CD4-positive, alpha-beta memory T cell (primary cell): ENCODE data around the gene ADCY1. TPM values are rescaled to one million over a fixed set of nuclear protein-coding genes. Genes with fewer than 3 reads are reported as not detected.

Experiments used
- CTCF ChIA-PET: fragments of 350-600 bp; sonication (Branson Sonifier 250); formaldehyde crosslinking; loops from one replicate; lab custom pipeline; 2021; ENCODE audit warnings: inconsistent platforms; ENCODE audit not compliant: partially characterized antibody; lab: Charles Lee
- POLR2A ChIA-PET: fragments of 350-600 bp; sonication (Branson Sonifier 250); formaldehyde crosslinking; loops from one replicate; lab custom pipeline; 2021; ENCODE audit not compliant: partially characterized antibody; lab: Charles Lee
- DNase-seq, 5 donors: peaks; one replicate each; pipeline versions ENCODE4 v3.0.0 to v3.0.0-alpha.2; 2020 to 2022; ENCODE audit warnings: mixed read lengths in 1 of 5
- H3K27ac ChIP-seq: one replicate; pipeline ENCODE4 v1.7.0; 2013; ENCODE audit warnings: low read depth, low read length
- H3K27me3 ChIP-seq: 2 replicates; pipeline ENCODE4 v1.7.0; 2013; ENCODE audit warnings: mild to moderate bottlenecking, low read length, moderate library complexity; ENCODE audit not compliant: insufficient read depth
- H3K36me3 ChIP-seq: 2 replicates; pipeline ENCODE4 v1.7.0; 2013; ENCODE audit warnings: mild to moderate bottlenecking, low read length, moderate library complexity; ENCODE audit not compliant: insufficient read depth
- H3K4me1 ChIP-seq: 2 replicates; pipeline ENCODE4 v1.7.0; 2013; ENCODE audit warnings: mild to moderate bottlenecking, low read length, moderate library complexity; ENCODE audit not compliant: insufficient read depth
- H3K4me3 ChIP-seq, 2 donors: one replicate each; pipeline ENCODE4 v1.7.0; 2013; ENCODE audit warnings: low read length in 2 of 2, mild to moderate bottlenecking in 1 of 2
- H3K9me3 ChIP-seq, 2 donors: one replicate each; pipeline ENCODE4 v1.7.0; 2013; ENCODE audit warnings: low read length in 2 of 2, control low read depth in 1 of 2; ENCODE audit not compliant: control insufficient read depth in 1 of 2
- H3K27ac Mint-ChIP-seq, 7 donors: one replicate each; pipeline ENCODE4 v1.8.0; 2020 to 2021; ENCODE audit warnings: mixed read lengths in 7 of 7, mild to moderate bottlenecking in 6 of 7, inconsistent platforms in 3 of 7, moderate library complexity in 3 of 7
- H3K27me3 Mint-ChIP-seq, 2 donors: one replicate each; pipeline ENCODE4 v1.8.0; 2020 to 2021; ENCODE audit warnings: mixed read lengths in 2 of 2
- H3K36me3 Mint-ChIP-seq, 2 donors: one replicate each; pipeline ENCODE4 v1.8.0; 2020 to 2021; ENCODE audit warnings: mixed read lengths in 2 of 2, inconsistent platforms in 1 of 2, mild to moderate bottlenecking in 1 of 2
- H3K4me1 Mint-ChIP-seq, 4 donors: one replicate each; pipeline ENCODE4 v1.8.0; 2020 to 2021; ENCODE audit warnings: mixed read lengths in 4 of 4, mild to moderate bottlenecking in 1 of 4
- H3K4me3 Mint-ChIP-seq, 8 donors: one replicate each; pipeline ENCODE4 v1.8.0; 2020 to 2021; ENCODE audit warnings: mixed read lengths in 8 of 8, mild to moderate bottlenecking in 7 of 8, moderate library complexity in 6 of 8, inconsistent platforms in 3 of 8
- H3K9me3 Mint-ChIP-seq, 8 donors: one replicate each; pipeline ENCODE4 v1.8.0; 2020 to 2021; ENCODE audit warnings: mixed read lengths in 8 of 8, mild to moderate bottlenecking in 5 of 8, inconsistent platforms in 3 of 8, moderate library complexity in 1 of 8
- intact Hi-C: fragments of 100-400 bp; cut with micrococcal nuclease; formaldehyde crosslinking; loops from one replicate; pipeline ENCODE4 v1.15.1; 2023
- polyA plus RNA-seq, 2 donors: library from polyadenylated mRNA; unstranded; fragments of 300-500 nt; fragmentation: Illumina TruSeq; gene quantifications; one replicate each; pipeline ENCODE4 v1.2.3, GENCODE V29; 2021
- total RNA-seq, 2 experiments: library from RNA; stranded (reverse); gene quantifications; one replicate each; pipeline ENCODE4 v1.2.3, GENCODE V29; 2021

Gene ADCY1
- total and polyA plus RNA-seq, 4 experiments from 2014 or later: 0.02 TPM; not detected in 3

DNA sequence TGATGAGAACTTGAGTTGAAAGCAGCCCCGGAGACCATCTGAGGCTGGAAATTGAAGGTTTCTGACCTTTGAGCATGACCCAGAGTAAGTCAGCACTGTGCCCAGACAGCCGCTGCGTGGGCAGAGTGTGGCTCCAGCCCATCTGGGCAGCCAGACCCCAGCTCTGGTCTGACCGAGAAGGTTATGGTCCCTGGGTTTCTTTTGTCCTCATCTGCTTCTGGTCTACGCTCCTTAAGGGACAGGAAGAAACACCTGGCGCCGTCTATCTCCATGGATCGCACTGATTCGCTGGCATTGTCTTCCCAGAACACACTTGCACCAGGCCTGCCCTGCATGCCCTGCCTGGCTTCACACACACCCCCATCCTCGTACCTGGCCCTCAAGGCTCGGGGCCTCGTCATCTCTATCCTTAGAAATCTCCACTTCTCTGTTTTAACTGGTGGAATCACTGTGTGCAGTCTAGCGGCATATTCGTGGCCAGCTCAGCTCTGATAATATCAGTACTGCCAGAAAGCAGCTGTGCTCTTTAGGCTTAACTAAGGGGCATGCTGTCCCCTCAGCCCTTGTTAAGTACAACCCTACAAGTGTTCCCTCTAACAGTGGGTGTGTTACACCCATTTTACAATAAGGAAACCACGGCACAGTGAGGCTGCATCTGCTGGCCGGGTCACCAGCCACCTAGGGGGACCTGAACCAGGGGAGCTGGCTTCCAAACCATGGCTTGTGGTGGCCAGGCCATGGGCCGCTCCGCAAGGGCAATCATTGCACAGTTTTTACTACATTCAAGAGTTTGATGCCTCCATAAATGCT is 127.7 kb downstream of the ADCY1 start:
- POLR2A ChIA-PET: no interaction called here
- H3K36me3 Mint-ChIP-seq: no peaks in the 10 kb centered on the region
- Histone ChIP-seq H3K36me3 (no peaks in the 10 kb centered on the region), H3K9me3 (no peaks in the 10 kb centered on the region), H3K27me3 (no peaks in the 10 kb centered on the region), H3K4me3 (no peak overlapping the region), H3K4me1 (no peaks in the 10 kb centered on the region), H3K27ac (no peak overlapping the region)
- no peaks in the 10 kb centered on the region for H3K9me3 Mint-ChIP-seq
- intact Hi-C loops: no loop called here
- H3K27me3 Mint-ChIP-seq: peaks cover 6 to 15% of the 10 kb centered on the region in 2 donors
- no peak overlapping the region for H3K27ac Mint-ChIP-seq
- CTCF ChIA-PET: no interaction called here
- H3K4me3 Mint-ChIP-seq: no peak overlapping the region
- H3K4me1 Mint-ChIP-seq: no peaks in the 10 kb centered on the region
- no peak for DNase-seq

- H3K36me3 Mint-ChIP-seq: no peaks in the 10 kb centered on the region
- Histone ChIP-seq H3K27ac (no peak overlapping the region), H3K4me1 (no peaks in the 10 kb centered on the region), H3K9me3 (no peaks in the 10 kb centered on the region), H3K27me3 (no peaks in the 10 kb centered on the region), H3K4me3 (no peak overlapping the region), H3K36me3 (no peaks in the 10 kb centered on the region)
- H3K4me1 Mint-ChIP-seq: no peaks in the 10 kb centered on the region
- intact Hi-C loops: no loop called here
- H3K9me3 Mint-ChIP-seq: no peaks in the 10 kb centered on the region
- DNase-seq: no peak
- ChIA-PET CTCF (no interaction called here), POLR2A (no interaction called here)
- no peak overlapping the region for H3K4me3 Mint-ChIP-seq
- no peak overlapping the region for H3K27ac Mint-ChIP-seq
- peaks cover 6 to 15% of the 10 kb centered on the region in 2 donors for H3K27me3 Mint-ChIP-seq
Observed at GRCh38 chr7:45702751-45703150, 128.6 kb downstream of the ADCY1 start.

DNA sequence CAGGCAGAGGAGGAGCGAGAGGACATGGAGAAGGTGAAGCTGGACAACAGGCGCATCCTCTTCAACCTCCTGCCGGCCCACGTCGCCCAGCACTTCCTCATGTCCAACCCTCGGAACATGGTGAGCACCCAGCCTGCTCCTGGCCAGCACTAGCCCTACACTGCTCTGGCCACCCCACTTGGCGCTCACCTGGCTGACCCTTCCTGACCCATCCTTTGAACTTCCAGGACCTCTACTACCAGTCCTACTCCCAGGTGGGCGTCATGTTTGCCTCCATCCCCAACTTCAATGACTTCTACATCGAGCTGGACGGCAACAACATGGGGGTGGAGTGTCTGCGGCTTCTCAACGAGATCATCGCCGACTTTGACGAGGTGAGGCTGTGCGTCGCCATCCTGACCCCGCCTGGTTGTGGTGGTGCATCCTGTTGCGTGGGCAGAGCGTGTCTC is 129.2 kb downstream of the ADCY1 start:
- ChIA-PET POLR2A (no interaction called here), CTCF (no interaction called here)
- no peaks in the 10 kb centered on the region for H3K4me1 ChIP-seq

GRCh38 chr7:45703911-45704682 is 129.9 kb downstream of the ADCY1 start:
- CTCF ChIA-PET: no interaction called here
- Mint-ChIP-seq H3K27me3 (peaks cover 6 to 15% of the 10 kb centered on the region in 2 donors), H3K27ac (no peak overlapping the region), H3K4me1 (no peaks in the 10 kb centered on the region), H3K4me3 (no peak overlapping the region), H3K9me3 (no peaks in the 10 kb centered on the region), H3K36me3 (no peaks in the 10 kb centered on the region)
- no peak overlapping the region for H3K27ac ChIP-seq
- no peaks in the 10 kb centered on the region for H3K27me3 ChIP-seq
- no peak for DNase-seq
- POLR2A ChIA-PET: no interaction called here
- intact Hi-C loops: no loop called here
- no peaks in the 10 kb centered on the region for H3K36me3 ChIP-seq
- no peak overlapping the region for H3K4me3 ChIP-seq
- H3K9me3 ChIP-seq: no peaks in the 10 kb centered on the region
- no peaks in the 10 kb centered on the region for H3K4me1 ChIP-seq

More for the DNA sequence above, 129.2 kb downstream of the ADCY1 start:
- no peak overlapping the region for H3K27ac ChIP-seq
- Mint-ChIP-seq H3K27ac (no peak overlapping the region), H3K36me3 (no peaks in the 10 kb centered on the region), H3K4me1 (no peaks in the 10 kb centered on the region), H3K4me3 (no peak overlapping the region), H3K27me3 (peaks cover 6 to 15% of the 10 kb centered on the region in 2 donors), H3K9me3 (no peaks in the 10 kb centered on the region)
- H3K4me3 ChIP-seq: no peak overlapping the region
- intact Hi-C loops: no loop called here
- DNase-seq: no peak
- H3K27me3 ChIP-seq: no peaks in the 10 kb centered on the region
- no peaks in the 10 kb centered on the region for H3K36me3 ChIP-seq
- H3K9me3 ChIP-seq: no peaks in the 10 kb centered on the region

DNA sequence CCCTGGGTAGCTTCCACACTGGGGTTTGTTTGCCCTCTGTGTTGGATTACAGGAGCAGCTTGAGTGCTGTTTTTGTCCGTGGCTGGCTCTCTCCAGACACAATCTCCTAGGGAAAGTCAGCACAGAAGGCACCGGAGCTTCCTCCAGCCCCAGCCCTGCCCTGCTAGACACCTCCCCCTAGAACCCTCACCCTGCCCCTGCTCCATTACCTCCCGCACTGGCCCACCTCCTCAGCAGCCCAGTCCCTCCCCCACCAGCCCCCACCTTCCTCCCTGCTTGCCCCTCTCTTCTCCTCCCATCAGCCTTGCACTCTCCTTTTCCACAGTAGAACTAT is 130.5 kb downstream of the ADCY1 start:
- Mint-ChIP-seq H3K4me3 (no peak overlapping the region), H3K9me3 (no peaks in the 10 kb centered on the region), H3K27ac (no peak overlapping the region), H3K27me3 (peaks cover 6 to 15% of the 10 kb centered on the region in 2 donors), H3K4me1 (no peaks in the 10 kb centered on the region), H3K36me3 (no peaks in the 10 kb centered on the region)
- ChIA-PET POLR2A (no interaction called here), CTCF (no interaction called here)
- no peaks in the 10 kb centered on the region for H3K27me3 ChIP-seq
- DNase-seq: no peak
- intact Hi-C loops: no loop called here
- no peaks in the 10 kb centered on the region for H3K4me1 ChIP-seq
- no peaks in the 10 kb centered on the region for H3K9me3 ChIP-seq
- H3K4me3 ChIP-seq: no peak overlapping the region
- H3K27ac ChIP-seq: no peak overlapping the region
- H3K36me3 ChIP-seq: no peaks in the 10 kb centered on the region

DNA sequence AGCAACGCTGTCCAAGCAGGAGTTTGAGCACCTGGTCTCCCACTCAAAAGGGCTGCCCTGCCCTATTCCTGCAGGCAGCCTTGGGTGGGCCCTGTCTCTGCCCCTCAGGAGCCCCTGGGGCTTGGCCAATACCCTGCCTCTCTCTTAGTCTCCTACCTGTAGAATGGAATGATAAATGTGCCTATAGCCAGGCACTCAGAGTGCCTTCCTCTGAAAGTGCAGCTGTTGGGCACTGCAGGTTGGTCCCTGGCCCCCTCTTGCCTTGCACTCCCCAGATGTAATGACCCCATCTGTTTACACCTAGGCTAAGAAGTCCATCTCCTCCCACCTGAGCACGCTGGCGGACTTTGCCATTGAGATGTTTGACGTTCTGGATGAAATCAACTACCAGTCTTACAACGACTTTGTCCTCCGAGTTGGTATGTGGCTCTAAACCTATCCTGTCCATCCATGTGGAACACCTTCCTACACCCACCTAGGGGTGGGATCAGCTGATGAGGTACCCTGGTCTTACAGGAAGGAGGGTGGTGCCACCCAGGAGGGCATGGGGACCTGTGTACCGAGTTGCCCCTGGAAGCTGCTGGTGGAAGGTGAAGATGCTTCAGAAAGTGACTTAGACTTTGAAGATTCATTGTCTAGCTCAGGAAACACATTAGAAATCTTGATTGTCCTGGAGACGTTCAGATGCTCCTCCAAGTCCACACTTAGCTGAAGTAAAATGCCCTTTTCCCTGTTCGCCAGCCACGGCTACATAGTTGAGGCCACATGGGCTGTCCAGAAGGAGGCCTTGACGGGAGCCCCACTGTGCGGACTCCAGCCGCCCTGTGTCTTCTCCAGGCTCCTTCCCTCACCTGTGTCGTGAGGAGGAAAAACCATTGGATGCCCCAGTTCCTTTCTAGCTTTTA is 134.1 kb downstream of the ADCY1 start:
- POLR2A ChIA-PET: no interaction called here
- H3K36me3 ChIP-seq: no peaks in the 10 kb centered on the region
- DNase-seq: no peak
- CTCF ChIA-PET: interaction anchor here (1.0 kb wide), 1 partner anchor 11 kb away, joined by 3 read pairs; no protein-coding TSS in a partner anchor
- no peak overlapping the region for H3K4me3 Mint-ChIP-seq
- no peaks in the 10 kb centered on the region for H3K27me3 ChIP-seq
- no peaks in the 10 kb centered on the region for H3K36me3 Mint-ChIP-seq
- no peaks in the 10 kb centered on the region for H3K9me3 ChIP-seq
- no peaks in the 10 kb centered on the region for H3K9me3 Mint-ChIP-seq
- H3K4me3 ChIP-seq: no peak overlapping the region
- intact Hi-C loops: no loop called here
- H3K27ac Mint-ChIP-seq: no peak overlapping the region
- H3K4me1 ChIP-seq: no peaks in the 10 kb centered on the region
- peaks cover 4 to 7% of the 10 kb centered on the region in 2 donors for H3K27me3 Mint-ChIP-seq
- H3K27ac ChIP-seq: no peak overlapping the region
- H3K4me1 Mint-ChIP-seq: no peaks in the 10 kb centered on the region
